Lower lobe of right lung (tissue), 2 donors: Measurements from ENCODE around the gene HMG20B. TPM values are rescaled to one million over a fixed set of nuclear protein-coding genes. Genes with fewer than 3 reads are reported as not detected.

Experiments used
- ATAC-seq, 2 donors: fragments of 200-7000 bp; cut with Tn5 transposase; one replicate each; pipeline ENCODE4 v1.9.1; 2020 to 2022; ENCODE audit warnings: mild to moderate bottlenecking in 2 of 2, moderate library complexity in 2 of 2
- DNase-seq: peaks from one replicate; pipeline ENCODE4 v3.0.0-alpha.2; 2020
- H3K27ac ChIP-seq: fragments of 200-600 bp; one replicate; pipeline ENCODE4 v1.8.0; 2022
- H3K27me3 ChIP-seq: fragments of 200-600 bp; one replicate; pipeline ENCODE4 v1.8.0; 2022; ENCODE audit warnings: low read depth
- H3K36me3 ChIP-seq: fragments of 200-600 bp; one replicate; pipeline ENCODE4 v1.8.0; 2022; ENCODE audit warnings: mild to moderate bottlenecking
- H3K4me1 ChIP-seq: fragments of 200-600 bp; one replicate; pipeline ENCODE4 v1.8.0; 2022
- H3K4me3 ChIP-seq: fragments of 200-600 bp; one replicate; pipeline ENCODE4 v1.8.0; 2022; ENCODE audit warnings: mild to moderate bottlenecking
- H3K9me3 ChIP-seq: fragments of 200-600 bp; one replicate; pipeline ENCODE4 v1.8.0; 2022
- intact Hi-C: fragments of 100-400 bp; cut with DNase I; formaldehyde crosslinking; loops from one replicate; pipeline ENCODE4 v1.11.0; 2022
- total RNA-seq: library from RNA; stranded (reverse); fragmentation: NEBNext Ultra II Directional; extraction: Animal tissue kit (Norgen Biotek cat#: 25700); gene quantifications from one replicate; pipeline ENCODE4 v1.2.1, GENCODE V29; 2021
- TF ChIP-seq, protein P1 (sequence below): fragments of 200-600 bp; IDR thresholded peaks from one replicate; pipeline ENCODE4 v1.8.0; 2022; ENCODE audit warnings: antibody characterized with exemption, mild to moderate bottlenecking
- donor health status: DM: no; HTN: yes; CAD: no; lungs with severe emphysema.

HMG20B gene
- total RNA-seq, 1 donor from 2014 or later, result 60.9 TPM

- Histone ChIP-seq H3K27me3 (no peaks in the 10 kb centered on the region), H3K27ac (no peak overlapping the region), H3K4me3 (no peak overlapping the region), H3K36me3 (peaks cover 70% of the 10 kb centered on the region), H3K9me3 (no peaks in the 10 kb centered on the region), H3K4me1 (no peaks in the 10 kb centered on the region)
- no peak for DNase-seq
- peak in 1 of 2 donors; percentile 3 for ATAC-seq
- intact Hi-C loops, result no loop called here
- TF ChIP-seq, protein P1, sequence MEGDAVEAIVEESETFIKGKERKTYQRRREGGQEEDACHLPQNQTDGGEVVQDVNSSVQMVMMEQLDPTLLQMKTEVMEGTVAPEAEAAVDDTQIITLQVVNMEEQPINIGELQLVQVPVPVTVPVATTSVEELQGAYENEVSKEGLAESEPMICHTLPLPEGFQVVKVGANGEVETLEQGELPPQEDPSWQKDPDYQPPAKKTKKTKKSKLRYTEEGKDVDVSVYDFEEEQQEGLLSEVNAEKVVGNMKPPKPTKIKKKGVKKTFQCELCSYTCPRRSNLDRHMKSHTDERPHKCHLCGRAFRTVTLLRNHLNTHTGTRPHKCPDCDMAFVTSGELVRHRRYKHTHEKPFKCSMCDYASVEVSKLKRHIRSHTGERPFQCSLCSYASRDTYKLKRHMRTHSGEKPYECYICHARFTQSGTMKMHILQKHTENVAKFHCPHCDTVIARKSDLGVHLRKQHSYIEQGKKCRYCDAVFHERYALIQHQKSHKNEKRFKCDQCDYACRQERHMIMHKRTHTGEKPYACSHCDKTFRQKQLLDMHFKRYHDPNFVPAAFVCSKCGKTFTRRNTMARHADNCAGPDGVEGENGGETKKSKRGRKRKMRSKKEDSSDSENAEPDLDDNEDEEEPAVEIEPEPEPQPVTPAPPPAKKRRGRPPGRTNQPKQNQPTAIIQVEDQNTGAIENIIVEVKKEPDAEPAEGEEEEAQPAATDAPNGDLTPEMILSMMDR, result no peak
Measured at GRCh38 chr19:3532154-3532786, 40.5 kb upstream of the HMG20B start.

DNA sequence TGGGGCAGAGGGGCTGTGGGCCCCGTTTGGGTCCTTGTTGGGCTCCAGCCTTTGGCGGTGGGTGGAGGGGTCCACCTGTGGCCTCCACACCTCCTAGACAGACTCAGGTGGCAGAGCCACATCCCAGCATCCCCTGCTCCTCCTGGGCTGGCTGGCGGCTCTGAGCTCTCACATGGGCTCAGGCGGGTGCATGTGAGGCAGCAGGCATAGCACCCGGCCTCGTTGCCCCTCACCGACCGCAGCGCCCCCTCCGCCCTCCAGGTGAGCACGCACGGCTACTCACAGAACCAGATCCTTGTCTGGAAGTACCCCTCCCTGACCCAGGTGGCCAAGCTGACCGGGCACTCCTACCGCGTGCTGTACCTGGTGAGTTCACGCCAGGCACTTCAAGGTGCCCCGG is 39.7 kb upstream of the HMG20B start:
- DNase-seq, result no peak
- Histone ChIP-seq H3K9me3 (no peaks in the 10 kb centered on the region), H3K27me3 (no peaks in the 10 kb centered on the region), H3K27ac (no peak overlapping the region), H3K4me3 (no peak overlapping the region), H3K36me3 (peaks cover 62% of the 10 kb centered on the region), H3K4me1 (no peaks in the 10 kb centered on the region)
- ATAC-seq, result no peak
- intact Hi-C loops, result no loop called here
- TF ChIP-seq, protein P1, result no peak

GRCh38 chr19:3533563-3534216 is 39.1 kb upstream of the HMG20B start:
- Histone ChIP-seq H3K27ac (no peak overlapping the region), H3K4me1 (no peaks in the 10 kb centered on the region), H3K36me3 (peaks cover 63% of the 10 kb centered on the region), H3K27me3 (no peaks in the 10 kb centered on the region), H3K9me3 (no peaks in the 10 kb centered on the region), H3K4me3 (no peak overlapping the region)
- intact Hi-C loops, result no loop called here
- ATAC-seq (no peak), DNase-seq (no peak)
- TF ChIP-seq, protein P1, result no peak

DNA sequence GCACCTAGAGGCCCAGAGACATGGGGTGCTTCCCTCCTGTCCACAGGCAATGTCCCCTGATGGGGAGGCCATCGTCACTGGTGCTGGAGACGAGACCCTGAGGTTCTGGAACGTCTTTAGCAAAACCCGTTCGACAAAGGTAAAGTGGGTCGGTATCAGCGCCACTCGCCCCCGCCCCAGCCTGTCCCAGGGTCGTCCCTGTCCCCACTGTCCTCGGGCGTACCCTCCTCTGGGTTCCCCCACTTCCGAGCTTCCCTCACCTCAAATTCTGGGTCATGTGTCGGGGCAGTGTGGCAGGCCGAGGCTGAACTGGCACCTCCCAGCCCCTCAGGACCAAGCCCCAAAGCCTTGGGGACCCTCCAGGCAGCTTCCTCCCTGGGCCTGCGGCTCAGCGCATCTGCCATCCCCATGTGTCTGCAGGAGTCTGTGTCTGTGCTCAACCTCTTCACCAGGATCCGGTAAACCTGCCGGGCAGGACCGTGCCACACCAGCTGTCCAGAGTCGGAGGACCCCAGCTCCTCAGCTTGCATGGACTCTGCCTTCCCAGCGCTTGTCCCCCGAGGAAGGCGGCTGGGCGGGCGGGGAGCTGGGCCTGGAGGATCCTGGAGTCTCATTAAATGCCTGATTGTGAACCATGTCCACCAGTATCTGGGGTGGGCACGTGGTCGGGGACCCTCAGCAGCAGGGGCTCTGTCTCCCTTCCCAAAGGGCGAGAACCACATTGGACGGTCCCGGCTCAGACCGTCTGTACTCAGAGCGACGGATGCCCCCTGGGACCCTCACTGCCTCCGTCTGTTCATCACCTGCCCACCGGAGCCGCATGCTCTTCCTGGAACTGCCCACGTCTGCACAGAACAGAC is 38.1 kb upstream of the HMG20B start:
- Histone ChIP-seq H3K9me3 (no peaks in the 10 kb centered on the region), H3K27me3 (no peaks in the 10 kb centered on the region), H3K4me3 (no peak overlapping the region), H3K36me3 (peaks cover 63% of the 10 kb centered on the region), H3K4me1 (no peaks in the 10 kb centered on the region), H3K27ac (no peak overlapping the region)
- intact Hi-C loops, result no loop called here
- DNase-seq (no peak), ATAC-seq (no peak)
- TF ChIP-seq, protein P1, result no peak

GRCh38 chr19:3535235-3535535 is 37.6 kb upstream of the HMG20B start:
- Histone ChIP-seq H3K36me3 (peaks cover 63% of the 10 kb centered on the region), H3K4me1 (no peaks in the 10 kb centered on the region), H3K4me3 (no peak overlapping the region), H3K27me3 (no peaks in the 10 kb centered on the region), H3K9me3 (no peaks in the 10 kb centered on the region), H3K27ac (no peak overlapping the region)
- TF ChIP-seq, protein P1, result no peak
- DNase-seq (no peak), ATAC-seq (no peak)
- intact Hi-C loops, result no loop called here
